GM13976 (cell line): ENCODE data around the gene CTU2.

Source experiments
- DNase-seq: peaks from one replicate; pipeline ENCODE4 v3.0.0; 2012; ENCODE audit warnings: low spot score
- in situ Hi-C: fragments of 300-500 bp; cut with MboI; formaldehyde crosslinking; loops from one replicate; pipeline ENCODE4 v1.12.0; 2022; ENCODE audit warnings: low sequenced_read_pairs, mixed read lengths, inconsistent platforms; ENCODE audit not compliant: unreplicated experiment
- TF ChIP-seq, protein P1 (sequence below): IDR thresholded peaks from 2 replicates; pipeline ENCODE4 v1.5.1; 2012; ENCODE audit warnings: borderline replicate concordance, mild to moderate bottlenecking; ENCODE audit not compliant: insufficient read depth; ENCODE audit errors: extremely low read depth, missing control alignments, control extremely low read depth

The CTU2 gene

DNA sequence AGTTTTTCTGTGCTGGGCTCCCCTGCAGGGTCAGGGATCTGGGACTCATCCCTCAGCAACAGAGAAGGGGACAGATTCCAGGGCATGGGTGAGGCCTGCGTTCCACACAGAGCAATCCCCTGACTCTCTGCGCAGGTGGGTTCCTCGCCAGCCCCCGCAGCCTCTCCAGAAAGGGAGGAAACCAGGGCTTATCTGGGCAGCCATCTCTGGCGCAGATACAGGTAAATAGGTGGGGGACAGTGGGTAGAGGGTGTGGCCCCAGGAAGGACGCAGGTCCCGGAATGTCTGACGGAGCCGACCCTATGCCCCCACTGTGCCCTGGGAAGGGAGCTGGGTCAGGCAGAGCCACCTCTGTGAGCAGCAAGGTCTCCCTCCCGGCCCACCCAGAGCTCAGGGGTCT lies 55.5 kb downstream of the CTU2 start:
- in situ Hi-C loops = no loop called here
- no peak for DNase-seq
- TF ChIP-seq, protein P1, sequence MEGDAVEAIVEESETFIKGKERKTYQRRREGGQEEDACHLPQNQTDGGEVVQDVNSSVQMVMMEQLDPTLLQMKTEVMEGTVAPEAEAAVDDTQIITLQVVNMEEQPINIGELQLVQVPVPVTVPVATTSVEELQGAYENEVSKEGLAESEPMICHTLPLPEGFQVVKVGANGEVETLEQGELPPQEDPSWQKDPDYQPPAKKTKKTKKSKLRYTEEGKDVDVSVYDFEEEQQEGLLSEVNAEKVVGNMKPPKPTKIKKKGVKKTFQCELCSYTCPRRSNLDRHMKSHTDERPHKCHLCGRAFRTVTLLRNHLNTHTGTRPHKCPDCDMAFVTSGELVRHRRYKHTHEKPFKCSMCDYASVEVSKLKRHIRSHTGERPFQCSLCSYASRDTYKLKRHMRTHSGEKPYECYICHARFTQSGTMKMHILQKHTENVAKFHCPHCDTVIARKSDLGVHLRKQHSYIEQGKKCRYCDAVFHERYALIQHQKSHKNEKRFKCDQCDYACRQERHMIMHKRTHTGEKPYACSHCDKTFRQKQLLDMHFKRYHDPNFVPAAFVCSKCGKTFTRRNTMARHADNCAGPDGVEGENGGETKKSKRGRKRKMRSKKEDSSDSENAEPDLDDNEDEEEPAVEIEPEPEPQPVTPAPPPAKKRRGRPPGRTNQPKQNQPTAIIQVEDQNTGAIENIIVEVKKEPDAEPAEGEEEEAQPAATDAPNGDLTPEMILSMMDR = no peak

DNA sequence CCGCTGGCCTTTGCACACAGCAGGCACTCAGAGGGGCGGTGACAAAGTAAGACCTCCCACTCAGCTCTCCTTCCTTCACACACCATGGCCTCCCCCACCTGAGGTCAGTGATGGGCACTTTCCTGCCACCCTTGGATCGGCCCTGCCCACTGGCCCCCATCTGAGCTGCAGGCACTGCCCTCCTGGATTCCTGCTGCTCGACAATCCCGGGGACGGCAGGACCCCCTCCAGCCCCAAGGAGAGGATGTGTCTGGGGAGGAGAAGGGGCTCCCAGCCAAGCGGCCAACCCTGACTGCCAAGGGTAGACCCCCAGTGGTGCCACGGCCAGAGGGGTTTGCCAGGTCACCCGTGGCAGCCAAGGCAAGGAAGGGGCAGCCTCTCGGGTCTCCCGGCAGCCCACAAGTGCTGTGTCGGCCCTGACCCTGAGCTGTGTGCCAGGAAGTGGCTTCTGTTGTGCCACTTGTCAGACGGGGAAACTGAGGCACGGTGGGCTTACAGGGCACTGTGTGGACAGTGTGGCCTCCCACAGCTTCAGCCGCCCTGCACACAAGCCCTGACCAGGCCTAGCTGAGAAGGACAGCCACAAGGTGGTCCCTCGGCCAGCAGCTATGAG lies 56.1 kb downstream of the CTU2 start:
- TF ChIP-seq, protein P1 = no peak
- in situ Hi-C loops = no loop called here
- DNase-seq = no peak

DNA sequence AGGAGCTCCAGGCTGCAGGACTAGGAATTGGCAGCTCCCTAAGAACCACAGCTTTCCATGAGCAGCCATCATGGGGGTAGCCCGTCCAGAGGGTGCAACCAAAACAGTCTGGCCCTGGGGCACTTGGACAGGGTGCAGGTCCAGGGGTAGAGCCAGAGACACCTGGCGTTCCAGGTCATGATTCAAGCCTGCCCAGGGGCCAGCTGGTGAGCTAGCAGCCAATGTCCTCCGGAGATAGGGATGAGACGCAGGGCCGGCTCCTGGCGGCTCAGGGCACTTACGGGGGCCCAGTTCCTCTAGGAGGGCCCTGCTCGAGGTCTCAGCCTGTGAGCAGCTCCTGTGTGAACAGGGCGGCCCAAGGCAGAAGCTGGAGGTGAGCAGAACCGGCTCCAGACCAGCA lies 56.6 kb downstream of the CTU2 start:
- no peak for DNase-seq
- TF ChIP-seq, protein P1 = no peak
- in situ Hi-C loops = no loop called here

DNA sequence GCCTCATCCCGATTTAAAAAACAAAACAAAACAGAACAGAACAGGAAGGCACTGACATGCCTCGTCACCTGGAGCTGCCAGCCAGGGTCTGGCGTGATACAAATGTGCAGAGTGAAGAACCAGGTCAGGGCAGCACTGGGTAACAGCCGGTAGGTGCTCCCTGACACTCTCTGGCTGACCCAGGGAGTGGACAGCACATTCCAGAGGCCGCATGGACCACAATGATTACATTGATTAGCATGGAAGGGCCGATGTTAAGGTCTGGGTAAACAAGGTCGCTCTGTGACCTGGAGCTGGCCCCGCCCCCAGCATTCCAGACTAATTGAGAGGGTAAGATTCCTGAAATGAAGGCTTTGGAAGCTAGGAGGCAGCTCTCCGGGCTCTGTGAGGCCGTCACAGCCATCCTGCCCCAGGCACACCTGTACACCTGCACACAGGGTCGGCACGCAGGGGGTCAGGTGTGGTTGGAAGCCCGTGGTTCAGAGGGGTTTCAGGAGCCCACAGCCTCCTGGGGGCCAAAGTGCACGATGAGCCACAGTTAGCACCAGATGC lies 57.3 kb downstream of the CTU2 start:
- in situ Hi-C loops = no loop called here
- TF ChIP-seq, protein P1 = no peak
- DNase-seq = no peak

- TF ChIP-seq, protein P1 = no peak
- in situ Hi-C loops = no loop called here
- no peak for DNase-seq
These were observed 57.8 kb downstream of the CTU2 start for GRCh38 chr16:88764080-88764479.

DNA sequence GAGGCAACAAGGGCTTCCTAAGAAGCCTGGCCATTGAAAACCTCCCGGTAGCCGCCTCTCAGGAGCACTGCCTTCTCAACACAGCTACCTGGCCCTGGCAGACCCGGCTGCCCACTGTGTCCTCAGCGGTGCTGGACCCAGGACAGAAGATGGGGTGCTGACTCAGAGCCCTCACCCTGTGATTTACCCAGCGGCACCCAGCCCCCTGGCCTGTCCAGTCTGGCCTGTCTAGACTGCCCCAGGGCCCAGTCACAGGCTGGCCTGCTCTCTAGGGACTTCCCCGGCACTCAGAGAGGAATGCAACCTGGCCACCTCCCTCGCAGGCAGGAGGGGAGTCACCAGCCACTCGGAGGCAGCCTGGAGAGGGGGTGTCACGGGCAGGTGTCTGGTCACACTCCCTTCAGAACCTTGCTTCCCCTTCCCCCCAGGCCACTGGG lies 58.6 kb downstream of the CTU2 start:
- no peak for DNase-seq
- TF ChIP-seq, protein P1 = no peak
- in situ Hi-C loops = no loop called here
